Inferior parietal cortex (tissue), 1 donor: ENCODE measurements around the gene STX18.
"Not testable (repeated sequence)": the region's sequence is repeated elsewhere in the genome, so short reads cannot be mapped to it uniquely, and the experiment has no call there.

ENCODE experiments used
- DNase-seq: peaks from one replicate; pipeline ENCODE4 v3.0.0-alpha.2; 2016; ENCODE audit errors: extremely low spot score

The STX18 gene

DNA sequence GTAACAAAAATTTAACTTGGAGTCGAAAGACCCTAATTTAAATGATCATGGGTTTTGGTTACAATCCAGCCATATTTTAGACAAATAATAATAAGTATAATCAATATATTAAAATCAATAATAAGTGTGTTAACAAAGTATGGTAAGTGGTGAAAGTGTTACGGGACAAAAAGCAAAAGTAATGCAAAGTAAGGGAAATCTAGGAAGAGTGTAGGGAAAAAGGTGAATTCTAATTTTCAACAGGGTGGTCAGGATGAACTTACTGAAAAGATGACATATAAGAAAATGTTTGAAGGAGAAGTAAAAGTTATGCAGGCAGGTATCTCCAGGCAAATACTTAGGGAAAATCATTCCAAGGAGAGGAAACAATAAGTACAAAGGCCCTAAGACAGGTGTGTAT lies 32.3 kb downstream of the STX18 start:
- no peak for DNase-seq

DNA sequence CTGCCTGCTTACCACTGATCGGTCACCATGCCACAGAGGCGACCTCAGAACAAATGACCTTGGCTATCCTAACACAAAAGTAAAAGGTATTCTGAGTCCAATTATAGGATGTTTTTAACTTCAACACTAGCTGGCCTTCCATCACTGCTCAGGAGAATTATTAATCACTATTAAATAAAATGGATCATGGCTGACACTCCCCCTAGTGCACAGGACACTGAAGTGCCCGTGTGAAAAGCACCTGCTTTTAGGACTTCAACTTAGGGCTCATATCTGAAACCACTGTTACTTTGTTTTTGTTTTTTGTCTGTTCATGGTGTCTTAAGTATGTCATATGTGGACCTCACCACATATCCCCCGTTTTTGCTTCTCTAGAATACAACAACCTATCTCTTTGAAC lies 33.9 kb downstream of the STX18 start:
- DNase-seq: no peak

DNA sequence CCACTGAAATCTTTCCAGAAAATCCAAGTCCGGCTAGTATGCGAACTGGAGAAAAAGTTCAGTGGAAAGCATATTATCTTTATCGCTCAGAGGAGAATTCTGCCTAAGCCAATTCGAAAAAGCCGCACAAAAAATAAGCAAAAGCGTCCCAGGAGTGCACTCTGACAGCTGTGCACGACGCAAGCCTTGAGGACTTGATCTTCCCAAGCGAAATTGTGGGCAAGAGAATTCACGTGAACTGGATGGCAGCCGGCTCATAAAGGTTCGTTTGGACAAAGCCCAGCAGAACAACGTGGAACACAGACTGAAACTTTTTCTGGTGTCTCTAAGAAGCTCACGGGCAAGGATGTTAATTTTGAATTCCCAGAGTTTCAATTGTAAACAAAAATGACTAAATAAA lies 34.4 kb downstream of the STX18 start:
- DNase-seq: no peak

GRCh38 chr4:4506961-4507360 lies 34.9 kb downstream of the STX18 start:
- DNase-seq: no peak

DNA sequence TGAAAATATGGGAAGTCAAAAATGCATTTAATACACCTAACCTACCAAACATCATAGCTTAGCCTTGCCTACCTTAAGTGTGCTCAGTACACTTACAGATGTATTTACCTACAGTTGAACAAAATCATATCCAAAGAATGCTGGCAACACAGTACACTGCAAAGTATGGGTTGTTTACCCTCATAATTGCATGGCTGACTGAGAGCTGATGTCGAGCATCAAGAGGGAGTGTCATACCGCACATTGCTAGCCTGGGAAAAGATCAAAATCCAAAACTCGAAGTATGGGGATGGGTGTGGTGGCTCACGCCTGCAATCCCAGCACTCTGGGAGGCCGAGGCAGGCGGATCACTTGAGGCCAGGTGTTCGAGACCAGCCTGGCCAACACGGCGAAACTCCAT lies 36.6 kb downstream of the STX18 start:
- not testable (repeated sequence) for DNase-seq

DNA sequence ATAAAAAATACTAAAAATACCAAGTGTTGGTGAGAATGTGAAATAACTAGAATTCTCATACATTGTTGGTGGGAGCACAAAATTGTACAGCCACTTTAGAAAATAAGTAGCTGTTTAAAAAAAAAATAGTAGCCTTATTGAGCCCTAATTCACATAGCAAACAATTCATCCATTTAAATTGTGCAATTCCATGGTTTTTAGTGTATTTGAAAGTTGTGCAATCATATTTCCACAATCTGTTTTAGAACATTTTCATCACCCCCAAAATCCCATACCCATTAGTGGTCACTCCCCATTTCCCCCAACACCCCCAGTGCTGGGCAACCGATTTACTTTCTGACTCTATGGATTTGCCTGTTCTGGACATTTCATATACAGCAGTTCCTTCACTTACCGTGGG lies 37.1 kb downstream of the STX18 start:
- DNase-seq: no peak

DNA sequence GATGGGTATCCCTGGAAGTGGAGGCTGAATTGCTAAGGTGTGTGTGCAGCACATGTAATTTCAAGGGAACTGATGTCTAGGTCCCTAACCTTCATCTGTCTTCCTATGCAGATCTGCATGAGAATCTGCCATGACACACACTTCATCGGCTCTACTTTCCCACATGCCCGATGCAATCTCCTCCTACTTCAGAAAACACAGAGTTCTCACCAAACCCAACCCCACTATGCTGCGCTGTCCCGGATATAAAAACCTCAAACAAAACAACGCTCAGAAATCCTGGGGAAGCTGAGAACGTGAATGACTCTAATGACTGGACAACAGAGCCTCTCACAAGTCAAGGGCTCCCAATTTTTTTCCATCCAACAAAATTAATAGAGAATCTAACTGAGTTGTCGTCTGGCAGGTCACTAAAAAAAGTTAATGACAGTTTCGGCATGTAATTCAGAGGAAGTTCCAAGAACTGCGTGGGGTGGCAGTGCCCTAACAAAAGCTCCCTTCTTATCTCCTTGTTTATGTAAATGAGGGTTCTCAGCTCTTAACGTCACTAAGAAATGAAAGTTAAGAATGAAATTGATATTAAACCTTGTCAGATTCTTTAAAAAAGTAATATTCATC lies 39.0 kb downstream of the STX18 start:
- DNase-seq: no peak

- no peak for DNase-seq
Observed at GRCh38 chr4:4501679-4502078, 40.2 kb downstream of the STX18 start.

- no peak for DNase-seq
Observed at GRCh38 chr4:4499438-4500123, 42.3 kb downstream of the STX18 start.

GRCh38 chr4:4496592-4497372 lies 45.1 kb downstream of the STX18 start:
- no peak for DNase-seq

- DNase-seq: no peak
Observed at GRCh38 chr4:4494882-4495281, 47.0 kb downstream of the STX18 start.

- no peak for DNase-seq
Observed at GRCh38 chr4:4492161-4492847, 49.5 kb downstream of the STX18 start.

- no peak for DNase-seq
Observed at GRCh38 chr4:4491396-4491893, 50.4 kb downstream of the STX18 start.

GRCh38 chr4:4490816-4491215 lies 51.0 kb downstream of the STX18 start:
- no peak for DNase-seq

DNA sequence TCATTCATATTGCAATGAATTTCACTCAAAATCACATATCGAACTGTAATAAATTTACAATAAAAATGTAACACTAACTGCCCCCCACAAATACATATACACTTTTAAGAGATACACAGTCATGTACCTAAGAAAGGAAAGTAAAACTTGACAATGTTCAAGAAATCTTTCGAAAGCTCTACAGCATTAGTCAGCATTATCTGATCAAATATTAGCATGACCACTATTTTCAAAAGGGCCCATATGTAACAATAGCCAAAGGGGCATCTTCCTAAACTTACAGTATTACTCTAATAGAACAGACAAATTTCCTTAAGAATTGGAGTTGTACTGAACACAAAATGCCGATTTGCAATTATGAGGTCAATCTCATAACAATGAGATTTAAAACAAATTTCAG lies 51.8 kb downstream of the STX18 start:
- no peak for DNase-seq

- DNase-seq: peak; percentile 85
Observed at GRCh38 chr4:4488405-4489404, 53.1 kb downstream of the STX18 start.

DNA sequence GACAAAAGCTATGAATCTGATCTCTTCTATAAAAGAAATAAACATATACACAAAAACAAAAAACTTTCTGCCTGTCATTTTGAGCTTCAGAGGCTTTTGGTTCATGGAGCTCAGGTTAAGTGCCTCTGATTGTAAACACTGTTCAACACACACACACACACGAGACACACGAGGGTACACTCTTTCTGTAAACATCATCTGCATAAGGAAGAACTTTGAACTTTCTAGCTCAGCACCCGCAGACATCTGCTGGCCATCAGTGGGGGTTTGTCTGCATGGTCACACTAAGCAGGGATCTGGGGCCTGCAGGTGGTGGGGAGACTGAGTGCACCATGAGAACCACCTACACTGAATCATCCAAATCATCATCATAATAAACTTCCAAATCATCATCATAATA lies 54.9 kb downstream of the STX18 start:
- DNase-seq: no peak

- DNase-seq: no peak
Observed at GRCh38 chr4:4485806-4486205, 56.0 kb downstream of the STX18 start.

- DNase-seq: peak; percentile 83
Observed at GRCh38 chr4:4481399-4481994, 60.4 kb downstream of the STX18 start.

- peak; percentile 85 for DNase-seq
Observed at GRCh38 chr4:4480685-4481398, 61.0 kb downstream of the STX18 start.
